NK-92 treated with Interleukin-12 subunit alpha and Interleukin-12 subunit beta, amount 100 ng/mL, for 24 hours (cell line): ENCODE measurements around the gene NEDD8.

Source experiments
- DNase-seq: peaks from one replicate; lab custom pipeline; 2025; lab: John Stamatoyannopoulos, UW

NEDD8 gene

DNA sequence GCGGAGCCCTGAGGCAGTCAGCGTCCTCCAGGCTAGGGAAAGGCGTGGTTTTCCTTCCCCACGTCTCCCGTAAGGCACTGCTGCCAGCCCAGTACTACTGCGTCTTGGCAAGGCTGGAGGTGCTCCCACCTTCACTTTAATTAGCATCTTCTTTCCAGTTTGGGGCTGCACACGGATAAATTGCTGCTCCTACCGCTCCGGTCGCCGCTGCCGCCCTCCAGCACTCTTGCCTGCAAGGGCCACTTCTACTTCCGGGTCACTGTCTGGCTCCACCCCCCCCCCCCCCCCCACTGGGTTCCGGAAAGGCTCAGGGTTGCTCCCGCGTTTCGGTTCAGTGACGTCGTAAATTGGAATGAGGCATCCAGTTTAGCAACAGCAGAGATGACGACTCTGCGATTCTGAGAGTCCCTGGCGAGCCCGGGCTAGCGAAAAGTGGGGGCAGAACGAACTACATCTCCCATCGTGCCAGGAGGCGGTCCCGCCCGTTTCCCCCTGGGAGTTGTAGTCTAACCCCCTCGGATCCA lies at the start of gene NEDD8:
Gene NEDD8 (minus strand): TSS at position 247 of the 524 bp plus-strand sequence. CDS start 100 bp downstream, at position 147.
- peak; percentile 82 for DNase-seq

DNA sequence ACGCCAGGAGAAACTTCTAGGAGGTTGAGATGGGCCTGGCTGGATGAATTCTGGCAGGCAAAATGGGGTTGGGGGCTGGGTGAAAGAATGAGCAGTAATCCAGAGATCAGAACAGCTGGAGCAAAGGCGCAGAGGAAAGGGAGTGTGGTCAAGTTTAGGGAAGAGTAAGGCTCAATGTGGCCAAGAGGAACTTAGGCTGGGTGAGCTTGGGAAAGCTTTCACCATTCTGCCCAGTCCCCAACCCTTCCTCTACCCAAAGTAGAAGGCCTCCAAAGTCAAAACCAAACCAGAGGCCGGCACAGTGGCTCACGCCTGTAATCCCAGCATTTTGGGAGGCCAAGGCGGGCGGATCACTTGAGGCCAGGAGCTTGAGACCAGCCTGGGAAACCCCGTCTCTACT lies 49.5 kb upstream of the NEDD8 start:
- DNase-seq, result no peak

DNA sequence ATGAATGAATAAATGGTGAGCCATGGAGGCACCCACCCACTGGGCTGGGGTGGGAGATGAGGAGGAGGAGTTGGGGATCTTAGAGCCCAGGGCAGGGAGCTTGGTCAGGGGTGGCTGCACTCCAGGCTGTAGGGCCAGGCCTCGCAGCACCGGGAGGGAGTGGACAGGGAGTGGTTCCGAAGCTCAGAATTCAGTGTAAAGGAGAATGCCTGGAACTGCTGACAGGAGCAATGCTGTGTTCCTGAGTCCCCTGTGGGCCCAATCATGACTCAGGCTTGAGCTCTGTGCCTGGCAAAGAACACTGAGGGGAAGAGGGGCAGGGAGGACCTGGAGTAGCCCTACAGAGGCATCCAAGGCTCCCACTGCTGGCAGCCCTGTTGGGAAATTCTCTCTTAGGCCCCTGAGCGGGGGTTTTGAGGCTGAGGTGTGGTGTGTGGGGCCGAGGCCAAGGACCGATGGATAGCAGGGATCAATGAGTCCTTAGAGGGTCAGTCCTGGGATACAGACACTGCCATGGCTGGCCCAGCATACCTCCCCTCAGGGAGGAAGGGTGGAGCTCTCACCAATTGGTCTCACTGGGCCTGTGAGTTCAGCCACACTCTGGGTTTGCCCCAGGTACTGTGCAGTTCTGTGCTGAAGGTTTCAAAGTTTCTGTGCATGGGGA lies 48.8 kb upstream of the NEDD8 start:
- DNase-seq, result no peak

GRCh38 chr14:24279301-24280186 lies 47.4 kb upstream of the NEDD8 start:
- no peak for DNase-seq

DNA sequence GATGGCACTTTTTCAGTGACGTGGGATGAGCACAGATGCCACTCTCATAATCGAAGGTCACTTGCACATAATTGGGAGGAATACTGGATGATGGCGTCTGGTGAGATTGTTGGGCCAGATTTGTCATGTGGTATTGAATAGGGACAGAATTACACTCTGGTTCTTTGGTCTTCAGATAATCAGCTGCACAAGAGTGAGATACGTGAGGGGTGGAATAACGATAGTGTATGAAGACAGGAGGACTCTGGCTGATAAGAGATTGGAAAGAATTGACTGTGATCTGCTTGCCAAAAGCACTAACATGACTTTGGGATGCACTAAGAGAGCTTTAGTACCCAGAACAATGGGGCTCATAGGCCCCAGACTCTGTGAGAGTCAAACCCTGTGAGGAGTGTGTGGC lies 46.3 kb upstream of the NEDD8 start:
- no peak for DNase-seq

DNA sequence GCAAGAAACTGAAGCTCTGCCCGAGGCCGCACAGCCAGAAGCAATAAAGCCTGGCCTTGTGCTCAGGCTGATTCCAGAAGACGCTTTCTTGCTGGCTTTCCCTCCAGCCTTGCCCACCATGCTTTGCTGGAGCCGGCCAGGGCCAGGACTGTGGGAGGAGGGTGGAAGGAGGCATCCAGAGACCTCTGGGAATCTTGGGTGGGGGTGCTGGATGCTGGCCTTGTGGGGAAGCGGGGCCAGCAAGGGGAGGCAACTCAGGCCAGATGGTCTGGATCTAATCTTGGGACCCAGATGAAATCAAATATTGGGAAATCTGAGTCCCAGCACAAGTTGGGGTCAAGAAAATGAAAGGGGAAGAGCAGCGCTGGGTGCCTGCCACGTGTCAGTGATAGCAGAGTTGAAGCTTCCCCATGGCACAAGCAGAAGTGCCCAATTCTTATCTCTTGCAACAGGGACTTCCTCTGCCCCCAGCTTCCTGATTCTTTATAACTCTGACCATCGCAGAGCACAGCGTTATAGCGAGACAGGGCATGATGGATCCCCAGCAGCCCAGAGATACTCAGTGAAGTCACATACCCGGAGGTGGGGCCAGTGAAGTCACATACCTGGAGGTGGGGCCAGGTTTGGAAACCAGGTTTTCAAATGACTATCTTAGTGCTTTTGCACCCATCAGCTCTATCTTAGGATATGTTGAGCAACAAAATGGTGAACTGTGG lies 45.6 kb upstream of the NEDD8 start:
- no peak for DNase-seq

DNA sequence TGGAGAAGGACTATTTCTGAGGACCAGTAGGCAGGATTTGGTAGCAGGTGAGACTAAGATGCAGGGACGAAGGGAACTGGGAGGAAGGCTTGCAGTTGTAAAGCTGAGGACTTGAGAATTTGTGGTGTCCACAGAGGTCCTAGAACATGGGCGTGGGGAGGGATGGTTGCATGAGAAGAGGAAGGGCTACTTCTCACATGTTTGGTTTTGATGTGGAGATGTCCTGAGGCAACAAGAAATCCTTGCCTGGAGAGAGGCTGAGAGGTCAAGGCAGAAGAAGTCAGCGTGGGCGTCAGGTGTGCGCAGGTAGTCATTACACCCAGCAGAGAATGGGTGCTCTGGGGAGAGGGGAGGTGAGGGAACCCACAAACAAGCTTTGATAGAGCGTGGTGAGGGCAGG lies 44.9 kb upstream of the NEDD8 start:
- no peak for DNase-seq

DNA sequence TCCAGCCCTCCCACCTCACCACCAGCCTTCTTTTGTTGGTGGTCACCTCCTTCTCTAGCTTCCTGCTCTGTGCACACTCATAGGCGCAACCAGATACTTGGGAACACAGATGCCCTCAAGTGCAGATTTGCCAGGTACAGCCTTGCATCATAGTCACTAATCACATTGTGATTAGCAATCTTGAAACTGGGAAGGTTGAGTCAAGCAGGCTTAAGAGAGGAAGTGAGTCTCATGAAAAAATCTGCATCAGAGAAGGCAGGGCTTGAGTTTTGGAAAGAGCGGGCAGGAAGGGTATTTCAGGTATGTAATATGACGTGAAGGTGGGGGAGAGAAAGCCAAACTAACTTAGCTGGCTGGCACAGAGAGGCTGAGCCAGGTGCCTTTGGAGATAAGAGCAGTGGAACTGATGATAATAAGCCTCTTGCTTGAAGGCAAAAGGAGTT lies 42.0 kb upstream of the NEDD8 start:
- peak; percentile 44 for DNase-seq

- no peak for DNase-seq
Observed at GRCh38 chr14:24273422-24273998, 41.3 kb upstream of the NEDD8 start.

- no peak for DNase-seq
Observed at GRCh38 chr14:24272467-24272866, 40.3 kb upstream of the NEDD8 start.

DNA sequence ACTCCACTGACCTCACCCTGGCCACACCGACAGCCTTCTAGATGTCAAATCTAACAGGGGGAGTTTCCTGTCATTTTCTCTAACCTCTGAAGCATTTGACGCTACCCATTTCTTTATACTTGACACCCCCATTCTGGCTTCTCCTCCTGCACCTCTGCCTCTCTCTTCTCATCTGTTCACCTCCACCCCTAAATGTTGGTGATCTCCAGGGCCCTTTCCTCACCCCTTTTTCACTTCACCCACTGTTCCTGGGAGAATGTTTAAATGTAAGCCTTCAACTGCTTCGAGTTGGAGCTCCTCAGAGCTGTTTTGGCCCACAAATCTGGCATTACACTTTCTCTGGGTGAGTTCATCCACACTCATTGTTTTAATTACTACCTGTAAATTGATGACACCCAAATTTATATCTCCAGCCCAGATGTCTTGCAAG lies 39.7 kb upstream of the NEDD8 start:
- DNase-seq, result no peak

- peak; percentile 88 for DNase-seq
Observed at GRCh38 chr14:24271134-24271833, 39.1 kb upstream of the NEDD8 start, which contains the start of gene RABGGTA. Gene RABGGTA (minus strand): TSS chr14:24271597. CDS start chr14:24271115, 482 bp downstream.

GRCh38 chr14:24270537-24271133 lies 38.5 kb upstream of the NEDD8 start:
- no peak for DNase-seq

- DNase-seq, result no peak
Observed at GRCh38 chr14:24269910-24270536, 37.9 kb upstream of the NEDD8 start.

DNA sequence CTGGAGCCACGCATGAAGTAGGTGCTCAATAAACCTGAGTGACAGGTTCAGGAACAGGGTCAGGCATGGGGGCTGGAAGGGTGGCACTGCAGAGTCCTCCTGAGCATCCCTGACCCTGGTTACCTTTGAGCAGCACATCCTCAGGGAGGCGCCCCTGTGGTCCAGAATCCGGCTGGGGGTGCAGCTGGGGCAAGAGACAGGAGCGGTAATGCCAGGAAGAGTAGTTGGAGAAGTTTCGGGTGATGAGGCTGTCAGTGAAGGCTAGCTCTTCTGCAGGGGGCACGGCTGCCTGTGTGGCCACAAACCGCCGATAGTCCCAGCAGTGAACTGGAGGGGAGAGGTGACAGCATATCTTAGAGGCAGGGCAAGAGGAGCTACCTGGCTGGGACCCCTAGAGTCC lies 37.2 kb upstream of the NEDD8 start:
- DNase-seq, result no peak

GRCh38 chr14:24268225-24268624 lies 36.1 kb upstream of the NEDD8 start:
- DNase-seq, result no peak

GRCh38 chr14:24267516-24267915 lies 35.3 kb upstream of the NEDD8 start:
- no peak for DNase-seq

GRCh38 chr14:24266344-24267244 lies 34.4 kb upstream of the NEDD8 start:
- no peak for DNase-seq

- DNase-seq, result no peak
Observed at GRCh38 chr14:24264298-24264697, 32.1 kb upstream of the NEDD8 start.
